Caco-2 (cell line): ENCODE measurements around the gene NPIPB8. TPM values are rescaled to one million over a fixed set of nuclear protein-coding genes. Genes with fewer than 3 reads are reported as not detected.
"Not testable (repeated sequence)": the region's sequence is repeated elsewhere in the genome, so short reads cannot be mapped to it uniquely, and the experiment has no call there.

Source experiments
- BruUV-seq: library from RNA; stranded (reverse); fragments of 400-500 nt; replicated peaks from 2 replicates; lab custom pipeline; 2021; lab: Mats Ljungman, UMichigan
- CTCF ChIA-PET: fragments of 300-600 bp; sonication (Branson Sonifier 250); formaldehyde crosslinking; loops from one replicate; lab custom pipeline; 2022; ENCODE audit warnings: antibody characterized with exemption; lab: Charles Lee
- POLR2A ChIA-PET: fragments of 300-600 bp; sonication (Branson Sonifier 250); formaldehyde crosslinking; loops from one replicate; lab custom pipeline; 2022; ENCODE audit warnings: antibody characterized with exemption; lab: Charles Lee
- DNase-seq, 2 experiments: peaks; one replicate each; pipeline versions ENCODE4 v3.0.0 to v3.0.0-alpha.2; 2020 to 2022
- H3K27me3 ChIP-seq: replicated peaks from 2 replicates; pipeline ENCODE4 v1.6.0; 2011; ENCODE audit warnings: low read length; ENCODE audit not compliant: control insufficient read depth, insufficient read depth
- H3K36me3 ChIP-seq: 2 replicates; pipeline ENCODE4 v1.5.1; 2011; ENCODE audit warnings: low read length; ENCODE audit not compliant: control insufficient read depth, insufficient read depth
- H3K4me1 ChIP-seq: fragments of 250-450 bp; sonication (Bioruptor Pico); 2 replicates; pipeline ENCODE4 v1.5.1; 2020; ENCODE audit warnings: mild to moderate bottlenecking
- H3K4me3 ChIP-seq: 2 replicates; pipeline ENCODE4 v1.5.1; 2011; ENCODE audit warnings: low read depth, mild to moderate bottlenecking, control low read depth, low read length
- H3K9me3 ChIP-seq: fragments of 250-450 bp; sonication (Bioruptor Pico); 2 replicates; pipeline ENCODE4 v1.5.1; 2020; ENCODE audit warnings: mild to moderate bottlenecking, moderate library complexity
- H3K27ac Mint-ChIP-seq: one replicate; pipeline ENCODE4 v1.8.0; 2022; ENCODE audit warnings: mixed read lengths; ENCODE audit not compliant: unreplicated experiment
- H3K27me3 Mint-ChIP-seq: one replicate; pipeline ENCODE4 v1.8.0; 2022; ENCODE audit warnings: mixed read lengths; ENCODE audit not compliant: insufficient read depth, unreplicated experiment
- H3K36me3 Mint-ChIP-seq: one replicate; pipeline ENCODE4 v1.8.0; 2022; ENCODE audit warnings: mild to moderate bottlenecking, mixed read lengths; ENCODE audit not compliant: insufficient read depth, unreplicated experiment
- H3K4me1 Mint-ChIP-seq: one replicate; pipeline ENCODE4 v1.8.0; 2022; ENCODE audit warnings: low read depth, mixed read lengths; ENCODE audit not compliant: unreplicated experiment
- H3K4me3 Mint-ChIP-seq: one replicate; pipeline ENCODE4 v1.8.0; 2022; ENCODE audit warnings: mild to moderate bottlenecking, moderate library complexity, mixed read lengths; ENCODE audit not compliant: unreplicated experiment
- H3K9me3 Mint-ChIP-seq: one replicate; pipeline ENCODE4 v1.8.0; 2022; ENCODE audit warnings: mixed read lengths; ENCODE audit not compliant: unreplicated experiment
- intact Hi-C: fragments of 100-400 bp; cut with micrococcal nuclease; formaldehyde crosslinking; loops from one replicate; pipeline ENCODE4 v1.10.0; 2022; ENCODE audit not compliant: unreplicated experiment
- total RNA-seq: library from RNA; stranded (reverse); gene quantifications from 2 replicates; pipeline ENCODE4 v1.2.3, GENCODE V29; 2022
- TF ChIP-seq, protein P1 (sequence below), 2 experiments: fragments of 200-600 bp in 1 of 2; IDR thresholded peaks; 1 replicate in 1 of 2; 2 replicates in 1 of 2; pipeline versions ENCODE4 v1.5.1 to v1.8.0; 2011 to 2022; ENCODE audit warnings: antibody characterized with exemption in 1 of 2, control low read depth in 1 of 2, inconsistent platforms in 1 of 2, low read depth in 1 of 2, low read length in 1 of 2, mild to moderate bottlenecking in 1 of 2, moderate library complexity in 1 of 2; ENCODE audit not compliant: insufficient read depth in 1 of 2, severe bottlenecking in 1 of 2, unreplicated experiment in 1 of 2

NPIPB8 gene
- total RNA-seq, 1 experiment from 2014 or later = 0.48 TPM

GRCh38 chr16:28608496-28608808, 29.4 kb upstream of the NPIPB8 start:
- POLR2A ChIA-PET, H3K9me3 ChIP-seq, BruUV-seq, DNase-seq, H3K27me3 ChIP-seq, H3K4me1 ChIP-seq, intact Hi-C loops, H3K36me3 Mint-ChIP-seq, H3K36me3 ChIP-seq, H3K4me3 Mint-ChIP-seq, H3K27me3 Mint-ChIP-seq, CTCF ChIA-PET, H3K27ac Mint-ChIP-seq, H3K9me3 Mint-ChIP-seq, H3K4me3 ChIP-seq, H3K4me1 Mint-ChIP-seq: not testable (repeated sequence)

GRCh38 chr16:28608867-28609596, 28.8 kb upstream of the NPIPB8 start:
- H3K4me1 Mint-ChIP-seq, H3K9me3 ChIP-seq, H3K27me3 ChIP-seq, CTCF ChIA-PET, POLR2A ChIA-PET, H3K36me3 Mint-ChIP-seq, BruUV-seq, H3K36me3 ChIP-seq, intact Hi-C loops, H3K27ac Mint-ChIP-seq, H3K27me3 Mint-ChIP-seq, H3K4me1 ChIP-seq, DNase-seq, H3K4me3 ChIP-seq, H3K4me3 Mint-ChIP-seq, H3K9me3 Mint-ChIP-seq: not testable (repeated sequence)

GRCh38 chr16:28609631-28610594, 28.0 kb upstream of the NPIPB8 start, which contains the start of gene SULT1A1:
Gene SULT1A1, minus strand, starts transcription at chr16:28610044. Its CDS starts 1,189 bp downstream, at chr16:28608855.
- BruUV-seq = no TSS peak
- no peak for DNase-seq
- CTCF ChIA-PET = no interaction called here

More at GRCh38 chr16:28609631-28610594, 28.0 kb upstream of the NPIPB8 start, which contains the start of gene SULT1A1:
- Mint-ChIP-seq H3K36me3 (peaks cover 6% of the 10 kb centered on the region), H3K4me1 (no peaks in the 10 kb centered on the region), H3K27ac (no peak within 1 kb of the TSS), H3K27me3 (no peaks in the 10 kb centered on the region), H3K4me3 (no peak within 1 kb of the TSS), H3K9me3 (no peaks in the 10 kb centered on the region)
- H3K27me3 ChIP-seq = no peaks in the 10 kb centered on the region
- intact Hi-C loops = no loop called here
- TF ChIP-seq, protein P1, sequence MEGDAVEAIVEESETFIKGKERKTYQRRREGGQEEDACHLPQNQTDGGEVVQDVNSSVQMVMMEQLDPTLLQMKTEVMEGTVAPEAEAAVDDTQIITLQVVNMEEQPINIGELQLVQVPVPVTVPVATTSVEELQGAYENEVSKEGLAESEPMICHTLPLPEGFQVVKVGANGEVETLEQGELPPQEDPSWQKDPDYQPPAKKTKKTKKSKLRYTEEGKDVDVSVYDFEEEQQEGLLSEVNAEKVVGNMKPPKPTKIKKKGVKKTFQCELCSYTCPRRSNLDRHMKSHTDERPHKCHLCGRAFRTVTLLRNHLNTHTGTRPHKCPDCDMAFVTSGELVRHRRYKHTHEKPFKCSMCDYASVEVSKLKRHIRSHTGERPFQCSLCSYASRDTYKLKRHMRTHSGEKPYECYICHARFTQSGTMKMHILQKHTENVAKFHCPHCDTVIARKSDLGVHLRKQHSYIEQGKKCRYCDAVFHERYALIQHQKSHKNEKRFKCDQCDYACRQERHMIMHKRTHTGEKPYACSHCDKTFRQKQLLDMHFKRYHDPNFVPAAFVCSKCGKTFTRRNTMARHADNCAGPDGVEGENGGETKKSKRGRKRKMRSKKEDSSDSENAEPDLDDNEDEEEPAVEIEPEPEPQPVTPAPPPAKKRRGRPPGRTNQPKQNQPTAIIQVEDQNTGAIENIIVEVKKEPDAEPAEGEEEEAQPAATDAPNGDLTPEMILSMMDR (IDR thresholded peaks at IDR 0.05; ENCODE audit: insufficient read depth in 1 of 2, low read depth in 1 of 2, low read length in 1 of 2, severe bottlenecking in 1 of 2, unreplicated experiment in 1 of 2) = no peak
- H3K4me1 ChIP-seq = no peaks in the 10 kb centered on the region
- H3K4me3 ChIP-seq = no peak within 1 kb of the TSS
- H3K36me3 ChIP-seq = no peaks in the 10 kb centered on the region
- POLR2A ChIA-PET = no interaction called here
- H3K9me3 ChIP-seq = no peaks in the 10 kb centered on the region
